Measurements from ENCODE around the gene TMEM156. TPM values are rescaled to one million over a fixed set of nuclear protein-coding genes. Genes with fewer than 3 reads are reported as not detected.

TMEM156 gene
- total RNA-seq, 1 donor from 2014 or later: 2.3 TPM

DNA sequence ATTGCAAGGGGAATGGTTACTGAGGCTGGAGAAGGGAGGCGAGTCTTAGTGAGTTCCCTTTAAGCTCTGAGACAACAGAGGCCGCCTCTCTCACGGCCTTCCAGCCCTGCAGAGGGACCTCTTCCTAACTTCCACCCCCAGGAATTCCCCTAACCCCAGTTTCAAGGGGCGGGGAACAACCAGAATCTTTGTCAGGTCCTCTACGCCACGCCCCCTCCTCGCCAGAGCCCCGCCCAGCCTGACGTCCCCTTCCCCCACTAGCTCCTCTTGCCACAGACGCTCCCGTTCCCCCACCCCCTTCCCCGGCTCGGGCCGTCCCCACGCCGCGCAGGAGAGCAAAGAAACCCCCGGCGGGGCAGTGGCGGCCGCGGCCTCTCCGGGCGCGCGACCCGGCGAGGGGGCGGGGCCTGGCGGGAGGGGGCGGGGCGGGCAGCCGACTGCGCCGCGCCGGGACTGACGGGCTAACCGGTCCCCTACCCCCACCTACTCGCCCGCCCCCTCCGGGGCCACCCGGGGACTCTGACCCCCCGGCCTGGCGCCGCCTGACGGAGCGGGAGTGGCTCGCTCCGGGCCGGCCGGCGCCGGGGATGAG is 12.3 kb upstream of the TMEM156 start:
- TF ChIP-seq, protein P1, sequence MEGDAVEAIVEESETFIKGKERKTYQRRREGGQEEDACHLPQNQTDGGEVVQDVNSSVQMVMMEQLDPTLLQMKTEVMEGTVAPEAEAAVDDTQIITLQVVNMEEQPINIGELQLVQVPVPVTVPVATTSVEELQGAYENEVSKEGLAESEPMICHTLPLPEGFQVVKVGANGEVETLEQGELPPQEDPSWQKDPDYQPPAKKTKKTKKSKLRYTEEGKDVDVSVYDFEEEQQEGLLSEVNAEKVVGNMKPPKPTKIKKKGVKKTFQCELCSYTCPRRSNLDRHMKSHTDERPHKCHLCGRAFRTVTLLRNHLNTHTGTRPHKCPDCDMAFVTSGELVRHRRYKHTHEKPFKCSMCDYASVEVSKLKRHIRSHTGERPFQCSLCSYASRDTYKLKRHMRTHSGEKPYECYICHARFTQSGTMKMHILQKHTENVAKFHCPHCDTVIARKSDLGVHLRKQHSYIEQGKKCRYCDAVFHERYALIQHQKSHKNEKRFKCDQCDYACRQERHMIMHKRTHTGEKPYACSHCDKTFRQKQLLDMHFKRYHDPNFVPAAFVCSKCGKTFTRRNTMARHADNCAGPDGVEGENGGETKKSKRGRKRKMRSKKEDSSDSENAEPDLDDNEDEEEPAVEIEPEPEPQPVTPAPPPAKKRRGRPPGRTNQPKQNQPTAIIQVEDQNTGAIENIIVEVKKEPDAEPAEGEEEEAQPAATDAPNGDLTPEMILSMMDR (conservative IDR thresholded peaks at IDR 0.05; ENCODE audit: low read depth, low read length): no peak

DNA sequence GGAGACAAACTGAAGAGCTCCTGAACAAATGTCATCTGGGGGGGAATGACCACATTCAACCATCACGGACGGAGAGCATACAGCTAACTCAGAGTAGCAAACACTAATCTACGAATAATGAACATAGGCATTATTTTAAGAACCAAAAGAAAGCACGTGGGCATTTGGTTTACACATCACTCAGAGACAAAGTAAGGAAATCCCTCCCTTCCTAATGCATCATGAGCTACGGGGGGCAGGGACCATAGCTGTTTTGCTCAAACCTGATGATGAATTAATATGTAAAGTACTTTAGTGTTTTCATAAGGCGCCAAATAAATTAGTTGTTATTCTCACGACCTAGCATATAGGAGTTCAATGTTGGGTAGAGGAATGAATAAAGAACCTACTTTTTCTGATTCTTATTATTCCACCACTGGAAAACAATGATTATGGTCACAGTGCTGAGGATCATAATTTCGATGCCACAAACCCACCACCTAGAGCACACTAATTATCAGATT is 11.7 kb upstream of the TMEM156 start:
- H3K4me3 ChIP-seq (ENCODE audit: low read depth, low read length): peak overlapping the region; percentile 59
- DNase-seq (ENCODE audit: low read depth): no peak
- TF ChIP-seq, protein P1 (conservative IDR thresholded peaks at IDR 0.05; ENCODE audit: low read depth, low read length): no peak

More for the DNA sequence above, 12.3 kb upstream of the TMEM156 start:
- H3K4me3 ChIP-seq (ENCODE audit: low read depth, low read length): peak overlapping the region; percentile 59
- DNase-seq (ENCODE audit: low read depth): no peak

DNA sequence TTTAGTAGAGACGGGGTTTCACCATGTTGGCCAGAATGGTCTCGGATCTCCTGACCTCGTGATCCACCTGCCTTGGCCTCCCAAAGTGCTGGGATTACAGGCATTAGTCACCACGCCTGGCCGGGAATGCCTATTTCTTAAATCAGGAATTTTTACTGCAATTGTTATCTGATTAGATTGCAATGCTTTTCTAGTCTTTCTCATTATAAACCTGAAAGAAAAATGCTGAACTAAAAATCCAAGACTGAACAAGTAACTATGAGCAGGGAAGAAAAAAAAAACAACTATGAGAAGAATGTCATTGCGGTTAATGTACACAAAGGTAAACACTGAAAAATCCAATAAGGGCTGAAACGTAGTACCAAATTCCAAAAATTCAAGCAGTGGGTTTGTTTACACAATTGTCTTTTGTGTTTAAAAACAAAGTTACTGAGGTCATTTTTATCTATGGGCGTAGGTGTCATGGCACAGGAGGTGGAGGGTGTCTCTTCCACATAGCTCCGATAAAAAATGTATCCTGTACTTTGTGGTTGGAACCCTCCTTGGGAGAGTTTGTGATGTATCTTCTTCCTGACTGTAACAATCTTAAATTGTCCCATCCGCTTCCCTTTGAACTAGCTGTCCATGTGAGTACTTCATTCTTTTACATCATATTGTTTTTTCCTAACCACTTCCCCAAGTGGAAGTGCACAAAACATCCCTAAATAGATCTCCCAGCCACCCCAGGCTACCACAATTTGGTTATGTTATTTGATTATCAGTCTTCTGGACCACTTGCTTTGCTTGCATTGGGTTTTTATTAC is 11.1 kb upstream of the TMEM156 start:
- TF ChIP-seq, protein P1 (conservative IDR thresholded peaks at IDR 0.05; ENCODE audit: low read depth, low read length): no peak
- no peak overlapping the region for H3K4me3 ChIP-seq (ENCODE audit: low read depth, low read length)
- DNase-seq (ENCODE audit: low read depth): no peak

DNA sequence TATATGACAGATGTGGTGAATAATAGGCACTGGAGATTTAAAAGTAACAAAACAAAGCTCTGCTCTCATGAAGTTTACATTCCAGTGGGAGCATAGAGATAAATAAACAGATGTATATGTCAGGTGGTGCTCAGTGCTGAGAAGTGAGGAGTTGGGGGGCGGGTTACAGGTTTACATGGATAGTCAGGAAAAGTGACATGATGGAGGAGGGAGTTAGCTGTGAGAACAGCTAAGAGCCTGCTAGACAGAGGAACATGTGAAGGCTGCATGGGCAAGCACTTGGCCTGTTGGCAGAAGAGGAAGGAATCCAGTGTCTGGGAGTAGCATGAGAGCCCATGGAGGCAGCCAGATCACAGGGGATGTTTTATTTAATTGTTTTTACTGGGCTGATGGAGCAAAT is 10.2 kb upstream of the TMEM156 start:
- DNase-seq (ENCODE audit: low read depth): no peak
- TF ChIP-seq, protein P1 (conservative IDR thresholded peaks at IDR 0.05; ENCODE audit: low read depth, low read length): no peak
- no peak overlapping the region for H3K4me3 ChIP-seq (ENCODE audit: low read depth, low read length)

DNA sequence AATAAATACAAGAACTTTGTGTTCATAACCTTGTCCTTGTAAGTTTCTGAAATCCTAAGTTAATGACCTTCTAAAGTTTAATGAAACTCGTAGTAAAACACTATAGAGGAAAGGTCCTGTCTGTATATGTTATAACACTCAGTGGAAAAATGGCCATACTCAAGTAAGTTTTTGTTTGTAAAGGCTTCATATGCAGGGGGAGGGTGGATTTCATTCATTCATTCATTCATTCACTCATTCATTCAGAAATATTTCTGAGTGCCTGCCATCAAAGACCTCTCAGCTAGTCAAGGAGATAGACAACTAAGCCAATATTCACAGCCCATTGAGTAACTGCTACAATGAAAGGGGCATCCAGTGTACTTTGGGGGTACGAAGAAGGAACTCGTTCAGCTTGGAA is 6.9 kb upstream of the TMEM156 start:
- no peak for DNase-seq (ENCODE audit: low read depth)
- TF ChIP-seq, protein P1 (conservative IDR thresholded peaks at IDR 0.05; ENCODE audit: low read depth, low read length): no peak
- H3K4me3 ChIP-seq (ENCODE audit: low read depth, low read length): no peak overlapping the region

DNA sequence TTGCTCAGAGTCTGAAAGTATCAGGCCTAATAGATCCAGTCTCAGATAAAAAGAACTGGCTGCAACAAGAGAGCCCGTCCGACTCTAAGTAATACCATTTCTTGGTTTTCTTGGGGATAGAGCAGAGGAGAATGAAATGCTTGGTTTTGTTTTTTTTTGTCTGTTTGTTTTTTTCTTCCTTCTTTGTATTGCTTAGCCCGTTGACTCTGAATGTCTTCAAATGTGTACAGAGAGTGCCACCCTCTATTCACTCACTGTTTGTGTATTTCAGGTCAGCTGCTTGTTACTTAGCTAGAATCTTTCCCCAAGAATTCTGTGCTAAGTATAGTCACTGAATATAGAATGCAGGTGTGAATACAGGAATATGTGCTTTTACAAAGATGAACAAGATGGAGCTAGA is 5.7 kb upstream of the TMEM156 start:
- no peak for DNase-seq (ENCODE audit: low read depth)
- TF ChIP-seq, protein P1 (conservative IDR thresholded peaks at IDR 0.05; ENCODE audit: low read depth, low read length): no peak
- H3K4me3 ChIP-seq (ENCODE audit: low read depth, low read length): no peak overlapping the region

All from epithelial cell of proximal tubule (primary cell).